Measurements from ENCODE around the gene ANKRD65. TPM values are rescaled to one million over a fixed set of nuclear protein-coding genes. Genes with fewer than 3 reads are reported as not detected.
"Not testable (repeated sequence)": the region's sequence is repeated elsewhere in the genome, so short reads cannot be mapped to it uniquely, and the experiment has no call there.

The ANKRD65 gene
- total and polyA plus RNA-seq, 7 donors, result 0.69 to 23.0 (median 10.0) TPM

GRCh38 chr1:1415751-1416150, 5.3 kb downstream of the ANKRD65 start:
- H3K9me3 ChIP-seq, result no peaks in the 10 kb centered on the region

GRCh38 chr1:1412311-1412902, 8.7 kb downstream of the ANKRD65 start:
- 95 to 96% methylated on average over 11 of the region's 11 CpGs for WGBS, 2 donors
- H3K27me3 ChIP-seq; H3K4me3 ChIP-seq; H3K36me3 ChIP-seq; H3K27ac ChIP-seq; DNase-seq; intact Hi-C loops (cut with DNase I); H3K9me3 ChIP-seq: not testable (repeated sequence)
- peaks cover 0 to 21% (median 19%) of the 10 kb centered on the region in 4 donors for H3K4me1 ChIP-seq

More at GRCh38 chr1:1415751-1416150, 5.3 kb downstream of the ANKRD65 start:
- DNase-seq, result no peak
- Histone ChIP-seq H3K36me3 (no peaks in the 10 kb centered on the region), H3K4me1 (peaks cover 0 to 21% (median 16%) of the 10 kb centered on the region in 4 donors), H3K27me3 (no peaks in the 10 kb centered on the region), H3K27ac (no peak overlapping the region), H3K4me3 (no peak overlapping the region)
- intact Hi-C loops (cut with DNase I), result no loop called here
- TF ChIP-seq EP300 (IDR thresholded peaks at IDR 0.05), result no peak
- no peak for TF ChIP-seq POLR2A (IDR thresholded peaks at IDR 0.05)
- no peak for TF ChIP-seq CTCF (IDR thresholded peaks at IDR 0.05)
- TF ChIP-seq POLR2AphosphoS5 (IDR thresholded peaks at IDR 0.05), result no peak
- WGBS, 2 donors, result 84 to 87% methylated on average over 13 of the region's 13 CpGs

- Histone ChIP-seq H3K27ac (no peak overlapping the region), H3K4me3 (no peak overlapping the region), H3K27me3 (no peaks in the 10 kb centered on the region), H3K4me1 (peaks cover 0 to 22% (median 20%) of the 10 kb centered on the region in 4 donors), H3K36me3 (no peaks in the 10 kb centered on the region), H3K9me3 (no peaks in the 10 kb centered on the region)
- no peak for TF ChIP-seq POLR2A (IDR thresholded peaks at IDR 0.05)
- no peak for TF ChIP-seq EP300 (IDR thresholded peaks at IDR 0.05)
- TF ChIP-seq CTCF (IDR thresholded peaks at IDR 0.05), result no peak
- TF ChIP-seq POLR2AphosphoS5 (IDR thresholded peaks at IDR 0.05), result no peak
- intact Hi-C loops (cut with DNase I), result no loop called here
- no peak for DNase-seq
- 95 to 97% methylated on average over 13 of the region's 13 CpGs for WGBS, 2 donors
Measured at GRCh38 chr1:1411626-1412025, 9.4 kb downstream of the ANKRD65 start.

GRCh38 chr1:1410238-1410637, 10.8 kb downstream of the ANKRD65 start:
- H3K9me3 ChIP-seq; H3K4me3 ChIP-seq; H3K36me3 ChIP-seq; H3K27ac ChIP-seq; DNase-seq; intact Hi-C loops (cut with DNase I); H3K27me3 ChIP-seq: not testable (repeated sequence)
- WGBS, 2 donors, result 83 to 88% methylated on average over 8 of the region's 8 CpGs
- peaks cover 0 to 36% (median 33%) of the 10 kb centered on the region in 4 donors for H3K4me1 ChIP-seq

- WGBS, 2 donors, result 11 to 15% methylated on average over 41 of the region's 41 CpGs
- peak overlapping the region; percentile 86 to 95 (median 93) for H3K27ac ChIP-seq
- no peak for DNase-seq
- peak overlapping the region; percentile 85 to 99 (median 96) for H3K4me3 ChIP-seq
- H3K9me3 ChIP-seq, result no peaks in the 10 kb centered on the region
- H3K4me1 ChIP-seq, result peaks cover 0 to 44% (median 37%) of the 10 kb centered on the region in 4 donors
- TF ChIP-seq CTCF (IDR thresholded peaks at IDR 0.05), result peak in 2 of 4 experiments; percentile 17 to 26
- TF ChIP-seq POLR2AphosphoS5 (IDR thresholded peaks at IDR 0.05), result no peak
- no peak for TF ChIP-seq EP300 (IDR thresholded peaks at IDR 0.05)
- TF ChIP-seq POLR2A (IDR thresholded peaks at IDR 0.05), result no peak
- H3K36me3 ChIP-seq, result peaks cover 0 to 29% (median 14%) of the 10 kb centered on the region in 4 donors
- H3K27me3 ChIP-seq, result no peaks in the 10 kb centered on the region
- intact Hi-C loops (cut with DNase I), result no loop called here
Measured at GRCh38 chr1:1407636-1408318, 13.3 kb downstream of the ANKRD65 start.

Measured in sigmoid colon (tissue), 7 donors.